ENCODE data around the gene CRIP1.
A peak's percentile ranks its signal among the peaks of the same experiment; 100 is the strongest.

The CRIP1 gene

DNA sequence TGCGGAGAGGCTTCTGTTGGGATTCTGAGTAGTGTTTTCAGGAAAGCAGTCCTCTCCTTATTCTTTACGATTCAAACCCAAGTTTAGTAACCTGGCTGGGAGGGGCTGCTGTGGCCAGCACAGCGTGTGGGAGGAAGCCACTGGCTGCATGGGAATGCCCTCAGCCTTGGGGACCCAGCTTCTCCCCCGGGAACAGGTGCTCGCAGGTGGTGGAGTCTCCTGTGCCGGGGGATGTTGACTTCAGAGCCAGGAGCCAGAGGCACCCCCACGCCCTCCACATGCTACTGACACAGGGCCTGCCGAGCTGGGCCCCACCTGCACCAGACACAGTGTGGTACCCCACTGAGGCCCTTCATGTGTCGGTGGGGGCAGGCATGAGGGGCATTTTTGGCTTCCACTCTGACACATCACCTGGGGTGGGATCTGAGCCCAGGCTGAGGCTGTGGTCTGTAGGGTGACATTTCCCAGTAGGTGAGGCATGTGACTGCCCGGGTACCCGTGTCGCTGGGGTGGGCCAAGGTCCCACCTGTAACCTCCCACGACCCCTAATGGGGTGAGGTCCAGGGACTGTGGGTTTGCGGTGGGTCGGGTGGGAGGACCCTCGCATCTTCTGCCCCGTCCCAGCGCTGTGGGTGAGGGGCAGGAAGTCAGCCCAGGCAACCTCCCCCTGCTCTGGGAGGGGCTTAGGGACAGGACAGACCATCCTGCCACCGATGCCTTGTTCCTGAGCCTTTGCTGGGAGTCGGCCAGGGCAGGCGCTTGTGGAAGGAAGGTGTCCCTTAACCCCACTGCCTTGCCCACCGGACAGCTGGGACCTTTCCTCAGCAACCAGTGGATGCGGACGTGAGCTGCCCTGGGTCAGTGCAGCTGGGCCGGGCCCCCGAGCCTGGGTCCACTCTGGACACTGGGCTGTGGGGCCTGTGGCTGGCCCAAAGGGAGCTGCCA is 40.5 kb upstream of the CRIP1 start:
- no peak overlapping the region for H3K4me3 ChIP-seq (ENCODE audit: low read depth, low read length)
- TF ChIP-seq, protein P1, sequence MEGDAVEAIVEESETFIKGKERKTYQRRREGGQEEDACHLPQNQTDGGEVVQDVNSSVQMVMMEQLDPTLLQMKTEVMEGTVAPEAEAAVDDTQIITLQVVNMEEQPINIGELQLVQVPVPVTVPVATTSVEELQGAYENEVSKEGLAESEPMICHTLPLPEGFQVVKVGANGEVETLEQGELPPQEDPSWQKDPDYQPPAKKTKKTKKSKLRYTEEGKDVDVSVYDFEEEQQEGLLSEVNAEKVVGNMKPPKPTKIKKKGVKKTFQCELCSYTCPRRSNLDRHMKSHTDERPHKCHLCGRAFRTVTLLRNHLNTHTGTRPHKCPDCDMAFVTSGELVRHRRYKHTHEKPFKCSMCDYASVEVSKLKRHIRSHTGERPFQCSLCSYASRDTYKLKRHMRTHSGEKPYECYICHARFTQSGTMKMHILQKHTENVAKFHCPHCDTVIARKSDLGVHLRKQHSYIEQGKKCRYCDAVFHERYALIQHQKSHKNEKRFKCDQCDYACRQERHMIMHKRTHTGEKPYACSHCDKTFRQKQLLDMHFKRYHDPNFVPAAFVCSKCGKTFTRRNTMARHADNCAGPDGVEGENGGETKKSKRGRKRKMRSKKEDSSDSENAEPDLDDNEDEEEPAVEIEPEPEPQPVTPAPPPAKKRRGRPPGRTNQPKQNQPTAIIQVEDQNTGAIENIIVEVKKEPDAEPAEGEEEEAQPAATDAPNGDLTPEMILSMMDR (IDR thresholded peaks at IDR 0.05; ENCODE audit: insufficient read depth, low read depth, low read length, missing control alignments): no peak
- DNase-seq (ENCODE audit: low read depth): no peak

DNA sequence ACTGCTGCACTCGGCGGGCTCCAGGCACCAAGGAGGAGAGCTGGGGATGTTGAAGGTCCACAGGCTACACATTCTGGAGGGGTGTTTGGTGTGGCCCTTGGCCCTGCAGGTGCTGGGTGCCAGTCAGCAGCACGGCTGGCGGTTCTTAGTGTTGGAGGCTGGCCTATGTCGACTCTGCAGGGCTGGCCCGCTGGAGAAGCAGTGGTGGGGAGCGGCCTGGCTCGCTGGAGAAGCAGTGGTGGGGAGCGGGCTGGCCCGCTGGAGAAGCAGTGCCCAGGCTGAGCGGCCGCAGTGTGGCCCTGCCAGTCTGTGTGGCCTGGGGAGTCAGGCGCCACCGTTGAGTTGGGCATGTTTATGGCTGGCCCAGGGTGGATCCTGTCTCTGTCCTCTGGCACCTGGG is 39.7 kb upstream of the CRIP1 start:
- no peak for DNase-seq (ENCODE audit: low read depth)
- H3K4me3 ChIP-seq (ENCODE audit: low read depth, low read length): no peak overlapping the region
- TF ChIP-seq, protein P1 (IDR thresholded peaks at IDR 0.05; ENCODE audit: insufficient read depth, low read depth, low read length, missing control alignments): no peak

DNA sequence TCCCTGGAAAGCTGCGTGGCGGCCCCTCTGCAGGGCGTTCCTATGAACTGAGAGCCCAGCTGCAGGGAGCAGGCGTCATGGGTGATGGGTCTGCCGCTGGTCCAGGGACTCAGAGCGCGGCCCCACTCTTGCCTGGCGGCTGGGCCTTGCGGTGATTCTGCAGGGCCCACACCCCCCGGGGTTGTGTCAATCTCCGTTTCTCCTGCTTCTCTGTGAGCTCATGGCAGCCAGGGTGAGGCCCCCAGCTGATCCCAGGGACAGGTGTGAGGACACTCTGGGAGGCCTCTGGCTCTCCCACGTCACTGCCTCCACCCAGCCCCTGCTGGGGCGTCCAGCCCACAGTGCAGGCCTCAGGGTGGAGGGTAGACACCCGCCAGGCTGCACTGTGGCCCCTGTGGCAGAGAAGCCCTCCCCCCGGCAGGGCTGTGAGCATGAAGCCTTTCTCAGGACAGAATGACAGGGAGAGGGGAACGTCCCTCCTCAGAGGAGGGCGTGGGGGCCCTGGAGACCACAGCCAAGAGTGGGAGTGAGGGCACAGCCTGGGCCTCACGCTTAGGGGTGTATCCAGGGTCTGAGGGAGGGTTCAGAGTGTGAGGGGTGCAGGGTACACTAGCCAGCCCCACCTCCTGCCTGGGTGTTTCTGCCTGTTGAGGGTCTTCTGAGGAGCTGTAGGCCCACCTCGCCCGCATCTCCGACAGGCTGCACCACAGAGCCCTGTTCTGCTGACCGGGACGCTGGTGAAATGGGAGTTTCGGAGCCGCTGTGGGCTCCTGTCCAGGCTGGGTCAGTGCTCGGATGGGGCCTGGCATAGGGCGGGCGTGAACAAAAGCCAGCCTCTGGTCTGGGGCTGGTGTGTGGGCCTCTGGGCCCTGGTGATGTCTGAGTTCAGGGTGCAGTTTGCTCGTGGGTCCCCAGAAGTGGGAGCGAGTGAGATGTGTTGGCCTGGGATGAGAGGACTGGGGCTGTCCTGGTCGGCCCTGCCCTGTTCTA is 38.7 kb upstream of the CRIP1 start:
- DNase-seq (ENCODE audit: low read depth): no peak
- TF ChIP-seq, protein P1 (IDR thresholded peaks at IDR 0.05; ENCODE audit: insufficient read depth, low read depth, low read length, missing control alignments): no peak
- no peak overlapping the region for H3K4me3 ChIP-seq (ENCODE audit: low read depth, low read length)

DNA sequence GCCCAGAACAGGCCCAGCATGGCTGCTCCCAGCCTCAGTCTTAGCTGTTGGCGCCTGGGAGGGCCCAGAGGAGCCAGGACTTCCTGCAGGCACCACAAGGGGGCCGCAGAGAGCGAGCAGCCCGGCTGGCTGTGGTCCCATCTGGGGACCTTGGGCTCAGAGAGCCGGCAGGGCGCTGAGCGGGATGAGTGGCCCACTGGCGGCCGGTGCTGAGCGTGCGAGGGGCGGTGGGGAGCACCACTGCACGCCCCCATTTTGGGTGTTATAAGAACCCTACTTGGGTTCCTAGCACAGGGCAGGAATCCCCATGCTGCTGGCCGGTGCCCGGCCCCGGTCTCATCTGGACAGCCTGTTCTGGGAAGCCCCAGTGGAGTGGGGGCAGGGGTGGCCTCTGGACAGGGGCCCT is 38.0 kb upstream of the CRIP1 start:
- no peak overlapping the region for H3K4me3 ChIP-seq (ENCODE audit: low read depth, low read length)
- DNase-seq (ENCODE audit: low read depth): peak; percentile 70
- TF ChIP-seq, protein P1 (IDR thresholded peaks at IDR 0.05; ENCODE audit: insufficient read depth, low read depth, low read length, missing control alignments): peak; percentile 87

DNA sequence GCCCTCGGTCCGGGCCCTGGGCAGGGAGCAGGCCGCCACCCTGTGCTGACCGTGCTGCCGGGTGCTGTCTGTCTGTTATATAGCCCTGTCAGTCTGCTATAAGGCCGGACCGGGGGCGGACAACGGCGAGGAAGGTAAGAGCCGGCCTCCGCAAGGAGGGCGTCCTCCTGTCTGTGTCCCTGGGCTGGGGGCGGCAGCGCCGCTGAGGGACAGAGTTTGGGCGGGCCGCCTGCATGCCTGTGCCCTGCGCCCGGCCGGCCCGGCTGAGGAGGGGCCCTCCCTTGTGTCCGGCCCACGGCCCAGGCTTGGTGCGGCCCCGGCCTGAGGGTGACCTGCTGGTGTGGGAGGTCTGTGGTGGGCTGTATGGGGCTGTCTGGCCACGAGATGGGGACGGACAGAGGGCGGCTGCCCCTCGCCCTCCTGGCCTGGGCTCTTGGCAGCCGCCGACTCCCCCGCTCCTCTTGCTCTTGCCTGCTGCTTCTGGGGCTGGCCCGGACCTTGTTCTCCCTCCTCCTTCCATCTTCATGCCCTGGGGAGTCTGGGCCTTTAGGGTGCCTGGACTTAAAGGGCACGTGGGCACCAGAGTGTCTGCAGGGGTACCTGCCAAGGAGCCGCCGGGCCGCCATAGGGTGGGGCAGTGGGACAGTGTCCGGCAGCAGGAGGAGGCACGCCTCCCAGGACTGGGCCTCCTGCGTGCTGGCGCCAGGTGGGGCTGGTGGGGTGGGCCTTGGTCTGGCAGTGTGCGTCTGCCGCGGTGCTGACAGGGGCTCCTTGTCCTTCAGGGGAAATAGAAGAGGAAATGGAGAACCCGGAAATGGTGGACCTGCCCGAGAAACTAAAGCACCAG is 37.2 kb upstream of the CRIP1 start:
- DNase-seq (ENCODE audit: low read depth): no peak
- H3K4me3 ChIP-seq (ENCODE audit: low read depth, low read length): no peak overlapping the region
- TF ChIP-seq, protein P1 (IDR thresholded peaks at IDR 0.05; ENCODE audit: insufficient read depth, low read depth, low read length, missing control alignments): no peak

DNA sequence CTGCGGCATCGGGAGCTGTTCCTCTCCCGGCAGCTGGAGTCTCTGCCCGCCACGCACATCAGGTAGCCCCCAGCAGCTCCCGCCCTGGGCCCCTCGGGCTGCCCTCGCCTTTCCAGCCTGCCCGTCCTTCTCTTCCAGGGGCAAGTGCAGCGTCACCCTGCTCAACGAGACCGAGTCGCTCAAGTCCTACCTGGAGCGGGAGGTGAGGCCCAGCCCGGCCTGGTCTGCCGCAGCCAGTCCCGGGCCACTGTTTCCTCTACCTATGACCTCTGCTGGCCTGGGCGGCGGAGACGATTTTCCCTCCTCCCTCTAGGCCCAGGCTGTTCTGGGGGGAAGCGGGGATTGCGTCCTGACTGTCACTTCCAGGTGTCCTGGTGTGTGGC is 36.6 kb upstream of the CRIP1 start:
- H3K4me3 ChIP-seq (ENCODE audit: low read depth, low read length): no peak overlapping the region
- TF ChIP-seq, protein P1 (IDR thresholded peaks at IDR 0.05; ENCODE audit: insufficient read depth, low read depth, low read length, missing control alignments): no peak
- DNase-seq (ENCODE audit: low read depth): no peak

Measured in GM12865 (cell line).